NB4 (cell line): ENCODE data around the gene OSBPL8.

Experiments
- MAX ChIP-seq: IDR thresholded peaks from 2 replicates; pipeline ENCODE4 v1.6.1; 2011; ENCODE audit warnings: low read depth, low read length
- POLR2A ChIP-seq: IDR thresholded peaks from 2 replicates; pipeline ENCODE4 v1.6.1; 2011; ENCODE audit warnings: mild to moderate bottlenecking; ENCODE audit not compliant: insufficient read length; ENCODE audit errors: extremely low read depth
- TF ChIP-seq, protein P1 (sequence below): IDR thresholded peaks from one replicate; pipeline ENCODE4 v1.5.1; 2012; ENCODE audit warnings: low read depth, low read length

GRCh38 chr12:76446090-76446489 lies 113.5 kb downstream of the OSBPL8 start:
- TF ChIP-seq, protein P1, sequence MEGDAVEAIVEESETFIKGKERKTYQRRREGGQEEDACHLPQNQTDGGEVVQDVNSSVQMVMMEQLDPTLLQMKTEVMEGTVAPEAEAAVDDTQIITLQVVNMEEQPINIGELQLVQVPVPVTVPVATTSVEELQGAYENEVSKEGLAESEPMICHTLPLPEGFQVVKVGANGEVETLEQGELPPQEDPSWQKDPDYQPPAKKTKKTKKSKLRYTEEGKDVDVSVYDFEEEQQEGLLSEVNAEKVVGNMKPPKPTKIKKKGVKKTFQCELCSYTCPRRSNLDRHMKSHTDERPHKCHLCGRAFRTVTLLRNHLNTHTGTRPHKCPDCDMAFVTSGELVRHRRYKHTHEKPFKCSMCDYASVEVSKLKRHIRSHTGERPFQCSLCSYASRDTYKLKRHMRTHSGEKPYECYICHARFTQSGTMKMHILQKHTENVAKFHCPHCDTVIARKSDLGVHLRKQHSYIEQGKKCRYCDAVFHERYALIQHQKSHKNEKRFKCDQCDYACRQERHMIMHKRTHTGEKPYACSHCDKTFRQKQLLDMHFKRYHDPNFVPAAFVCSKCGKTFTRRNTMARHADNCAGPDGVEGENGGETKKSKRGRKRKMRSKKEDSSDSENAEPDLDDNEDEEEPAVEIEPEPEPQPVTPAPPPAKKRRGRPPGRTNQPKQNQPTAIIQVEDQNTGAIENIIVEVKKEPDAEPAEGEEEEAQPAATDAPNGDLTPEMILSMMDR: no peak
- TF ChIP-seq MAX: no peak
- no peak for TF ChIP-seq POLR2A
